Activated CD4-positive, CD25-positive, alpha-beta regulatory T cell treated with anti-CD3 and anti-CD28 coated beads, Interleukin-2, amount 50 U/mL, for 24 hours (primary cell): ENCODE measurements around the gene ATG10.
A peak's percentile ranks its signal among the peaks of the same experiment; 100 is the strongest.
"Not testable (repeated sequence)": the region's sequence is repeated elsewhere in the genome, so short reads cannot be mapped to it uniquely, and the experiment has no call there.

ENCODE experiments used
- ATAC-seq, 2 donors: fragments of 150-1000 bp; cut with Tn5 transposase; one replicate each; pipeline ENCODE4 v1.10.0; 2021; ENCODE audit warnings: mild to moderate bottlenecking in 1 of 2, moderate library complexity in 1 of 2

ATG10 gene

GRCh38 chr5:82244854-82245635 lies 273.2 kb downstream of the ATG10 start:
- no peak for ATAC-seq

- ATAC-seq, result no peak
Measured at GRCh38 chr5:82246960-82247574, 275.2 kb downstream of the ATG10 start.

GRCh38 chr5:82252744-82253143 lies 280.9 kb downstream of the ATG10 start:
- no peak for ATAC-seq

- ATAC-seq, result peak in 1 of 2 donors; percentile 58
Measured at GRCh38 chr5:82255844-82256243, 284.0 kb downstream of the ATG10 start.

- ATAC-seq, result no peak
Measured at GRCh38 chr5:82257247-82257646, 285.4 kb downstream of the ATG10 start.

GRCh38 chr5:82257729-82258128 lies 285.9 kb downstream of the ATG10 start:
- ATAC-seq, result no peak

- no peak for ATAC-seq
Measured at GRCh38 chr5:82259172-82259800, 287.5 kb downstream of the ATG10 start.

GRCh38 chr5:82265047-82265446 lies 293.2 kb downstream of the ATG10 start:
- no peak for ATAC-seq

- not testable (repeated sequence) for ATAC-seq
Measured at GRCh38 chr5:82267297-82267933, 295.6 kb downstream of the ATG10 start.

GRCh38 chr5:82269363-82269762 lies 297.5 kb downstream of the ATG10 start:
- ATAC-seq, result not testable (repeated sequence)

GRCh38 chr5:82272571-82273356 lies 300.9 kb downstream of the ATG10 start:
- ATAC-seq, result not testable (repeated sequence)

GRCh38 chr5:82273426-82273825 lies 301.6 kb downstream of the ATG10 start:
- ATAC-seq, result not testable (repeated sequence)

GRCh38 chr5:82274343-82275211 lies 302.8 kb downstream of the ATG10 start:
- no peak for ATAC-seq

GRCh38 chr5:82275216-82275664 lies 303.4 kb downstream of the ATG10 start:
- ATAC-seq, result no peak

- ATAC-seq, result no peak
Measured at GRCh38 chr5:82276800-82277612, 305.2 kb downstream of the ATG10 start.

GRCh38 chr5:82277613-82277986 lies 305.8 kb downstream of the ATG10 start:
- ATAC-seq, result peak; percentile 4 to 6

GRCh38 chr5:82277987-82278710 lies 306.3 kb downstream of the ATG10 start, which contains the start of gene RPS23:
TSS of gene RPS23 (minus strand) at chr5:82278354. CDS start at chr5:82278323, 31 bp downstream.
- ATAC-seq, result peak; percentile 90

GRCh38 chr5:82278711-82279370 lies 307.0 kb downstream of the ATG10 start:
- ATAC-seq, result no peak

GRCh38 chr5:82283893-82284292 lies 312.1 kb downstream of the ATG10 start:
- no peak for ATAC-seq
